DND-41 (cell line): ENCODE measurements around the gene CERS6.

Source experiments
- EZH2 ChIP-seq: IDR thresholded peaks from 3 replicates; pipeline ENCODE4 v1.6.1; 2012; ENCODE audit warnings: borderline replicate concordance, low read depth, mild to moderate bottlenecking, moderate library complexity, low read length, inconsistent platforms; ENCODE audit not compliant: severe bottlenecking
- TF ChIP-seq, protein P1 (sequence below): IDR thresholded peaks from 2 replicates; pipeline ENCODE4 v1.5.1; 2012; ENCODE audit warnings: borderline replicate concordance, low read length, moderate library complexity, mild to moderate bottlenecking; ENCODE audit not compliant: poor library complexity, severe bottlenecking; ENCODE audit errors: extremely low read depth

DNA sequence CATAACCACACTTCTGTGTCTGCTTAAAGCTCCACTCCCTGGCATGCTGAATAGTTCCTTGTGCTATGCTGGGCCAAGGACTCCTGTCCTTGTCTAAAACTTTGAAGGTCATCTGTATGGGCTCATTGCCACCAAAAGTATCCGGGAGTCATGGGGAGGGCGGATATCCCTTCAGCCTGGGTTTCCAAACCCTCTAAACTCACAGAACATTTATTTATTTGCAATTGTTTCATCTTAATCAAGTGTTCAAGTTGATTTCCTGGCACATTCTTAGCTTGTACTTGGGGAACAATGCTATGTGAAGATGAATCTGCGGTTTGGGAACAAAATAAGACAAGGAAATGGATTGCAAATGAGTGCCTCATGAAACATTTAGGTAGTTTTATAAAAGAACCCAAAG, 348.1 kb downstream of the CERS6 start:
- TF ChIP-seq, protein P1, sequence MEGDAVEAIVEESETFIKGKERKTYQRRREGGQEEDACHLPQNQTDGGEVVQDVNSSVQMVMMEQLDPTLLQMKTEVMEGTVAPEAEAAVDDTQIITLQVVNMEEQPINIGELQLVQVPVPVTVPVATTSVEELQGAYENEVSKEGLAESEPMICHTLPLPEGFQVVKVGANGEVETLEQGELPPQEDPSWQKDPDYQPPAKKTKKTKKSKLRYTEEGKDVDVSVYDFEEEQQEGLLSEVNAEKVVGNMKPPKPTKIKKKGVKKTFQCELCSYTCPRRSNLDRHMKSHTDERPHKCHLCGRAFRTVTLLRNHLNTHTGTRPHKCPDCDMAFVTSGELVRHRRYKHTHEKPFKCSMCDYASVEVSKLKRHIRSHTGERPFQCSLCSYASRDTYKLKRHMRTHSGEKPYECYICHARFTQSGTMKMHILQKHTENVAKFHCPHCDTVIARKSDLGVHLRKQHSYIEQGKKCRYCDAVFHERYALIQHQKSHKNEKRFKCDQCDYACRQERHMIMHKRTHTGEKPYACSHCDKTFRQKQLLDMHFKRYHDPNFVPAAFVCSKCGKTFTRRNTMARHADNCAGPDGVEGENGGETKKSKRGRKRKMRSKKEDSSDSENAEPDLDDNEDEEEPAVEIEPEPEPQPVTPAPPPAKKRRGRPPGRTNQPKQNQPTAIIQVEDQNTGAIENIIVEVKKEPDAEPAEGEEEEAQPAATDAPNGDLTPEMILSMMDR, result no peak
- no peak for TF ChIP-seq EZH2
